GM21576 (cell line): ENCODE data around the gene ITGB4.

ENCODE experiments used
- ATAC-seq: cut with Tn5 transposase; IDR thresholded peaks from one replicate; pipeline ENCODE4 v1.9.1; 2021; ENCODE audit warnings: mild to moderate bottlenecking, moderate library complexity; ENCODE audit not compliant: unreplicated experiment

ITGB4 gene

GRCh38 chr17:75784473-75785015, 63.3 kb downstream of the ITGB4 start, which contains the start of gene UNK:
Gene UNK, plus strand, starts transcription at chr17:75784806. Its CDS starts 75 bp downstream, at chr17:75784881.
- peak; percentile 50 for ATAC-seq

GRCh38 chr17:75785016-75785890, 64.0 kb downstream of the ITGB4 start:
- ATAC-seq = peak; percentile 38

DNA sequence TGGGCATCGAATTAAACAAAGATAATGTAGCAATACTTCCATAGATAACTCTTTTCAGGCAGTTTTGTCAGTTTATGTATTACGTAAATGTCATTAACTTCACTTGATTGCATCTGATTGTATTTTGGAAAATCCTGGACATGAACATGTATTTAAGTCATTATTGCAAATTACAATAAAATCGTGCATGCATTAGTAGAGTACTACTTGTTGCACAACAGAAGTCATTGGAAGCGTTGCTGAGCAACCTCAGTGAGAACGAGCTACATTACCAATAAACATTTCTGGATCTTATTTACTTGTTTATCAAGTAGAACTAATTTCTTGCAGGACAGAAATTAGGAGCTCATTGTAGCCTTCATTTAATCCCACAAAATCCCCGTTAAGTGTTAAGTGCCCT, 70.0 kb downstream of the ITGB4 start:
- ATAC-seq = no peak

GRCh38 chr17:75793460-75793859, 72.2 kb downstream of the ITGB4 start:
- no peak for ATAC-seq

- no peak for ATAC-seq
These were observed 74.8 kb downstream of the ITGB4 start for GRCh38 chr17:75795820-75796607.

DNA sequence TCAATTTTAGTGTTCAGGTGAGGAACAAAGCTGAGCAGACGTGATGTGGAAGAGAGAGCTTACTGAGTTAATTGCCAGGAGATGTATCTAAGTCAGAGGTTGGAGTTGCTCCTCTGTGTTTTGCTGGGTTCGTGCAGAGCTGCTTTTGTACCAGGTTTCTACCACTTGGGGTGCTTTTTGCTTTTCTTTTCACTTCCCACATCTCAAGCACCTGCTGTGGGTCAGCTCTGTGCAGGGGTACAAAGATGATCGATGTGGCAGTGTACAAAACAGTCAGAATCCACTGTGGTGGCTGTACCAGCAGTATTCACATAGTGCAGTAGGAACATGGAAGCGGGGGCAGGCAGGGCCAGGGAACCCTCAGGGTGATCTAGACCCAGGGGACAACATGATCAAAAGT, 78.1 kb downstream of the ITGB4 start:
- no peak for ATAC-seq

GRCh38 chr17:75803883-75804282, 82.6 kb downstream of the ITGB4 start:
- ATAC-seq = no peak

- no peak for ATAC-seq
These were observed 85.7 kb downstream of the ITGB4 start for GRCh38 chr17:75806822-75807500.
